ENCODE measurements around the gene CERK. TPM values are rescaled to one million over a fixed set of nuclear protein-coding genes. Genes with fewer than 3 reads are reported as not detected.

The CERK gene
- total RNA-seq, 1 donor: 28.2 TPM

- no peak overlapping the region for H3K4me3 ChIP-seq (ENCODE audit: insufficient read depth, low read length)
- H3K79me2 ChIP-seq (ENCODE audit: insufficient read depth, low read length): no peaks in the 10 kb centered on the region
- no peak overlapping the region for H3K27ac ChIP-seq (ENCODE audit: low read depth, low read length)
- no peak for DNase-seq (ENCODE audit: insufficient read length, low spot score, missing footprints)
- no peak overlapping the region for H2AFZ ChIP-seq (ENCODE audit: low read length)
- H3K4me2 ChIP-seq (ENCODE audit: insufficient read depth, low read length): no peak overlapping the region
- no peaks in the 10 kb centered on the region for H3K4me1 ChIP-seq (ENCODE audit: insufficient read depth, low read length)
- no peak for TF ChIP-seq CTCF (IDR thresholded peaks at IDR 0.05; ENCODE audit: extremely low read depth, low read depth, low read length)
- no peaks in the 10 kb centered on the region for H3K36me3 ChIP-seq (ENCODE audit: insufficient read depth, low read length)
- no peaks in the 10 kb centered on the region for H4K20me1 ChIP-seq (ENCODE audit: insufficient read depth, low read length)
- H3K9me3 ChIP-seq (ENCODE audit: low read depth, low read length): no peaks in the 10 kb centered on the region
- H3K27me3 ChIP-seq (ENCODE audit: insufficient read depth, low read length): no peaks in the 10 kb centered on the region
Observed at GRCh38 chr22:46671824-46672432, 66.1 kb downstream of the CERK start.

- H3K36me3 ChIP-seq (ENCODE audit: insufficient read depth, low read length): no peaks in the 10 kb centered on the region
- no peak overlapping the region for H3K27ac ChIP-seq (ENCODE audit: low read depth, low read length)
- H4K20me1 ChIP-seq (ENCODE audit: insufficient read depth, low read length): peaks cover 4% of the 10 kb centered on the region
- no peaks in the 10 kb centered on the region for H3K27me3 ChIP-seq (ENCODE audit: insufficient read depth, low read length)
- no peaks in the 10 kb centered on the region for H3K4me1 ChIP-seq (ENCODE audit: insufficient read depth, low read length)
- no peaks in the 10 kb centered on the region for H3K9me3 ChIP-seq (ENCODE audit: low read depth, low read length)
- no peak for TF ChIP-seq CTCF (IDR thresholded peaks at IDR 0.05; ENCODE audit: extremely low read depth, low read depth, low read length)
- H2AFZ ChIP-seq (ENCODE audit: low read length): no peak overlapping the region
- no peaks in the 10 kb centered on the region for H3K79me2 ChIP-seq (ENCODE audit: insufficient read depth, low read length)
- H3K4me2 ChIP-seq (ENCODE audit: insufficient read depth, low read length): no peak overlapping the region
- no peak overlapping the region for H3K4me3 ChIP-seq (ENCODE audit: insufficient read depth, low read length)
- DNase-seq (ENCODE audit: insufficient read length, low spot score, missing footprints): no peak
Observed at GRCh38 chr22:46669201-46669600, 68.9 kb downstream of the CERK start.

- no peak for TF ChIP-seq CTCF (IDR thresholded peaks at IDR 0.05; ENCODE audit: extremely low read depth, low read depth, low read length)
- H3K36me3 ChIP-seq (ENCODE audit: insufficient read depth, low read length): no peaks in the 10 kb centered on the region
- no peak overlapping the region for H3K4me2 ChIP-seq (ENCODE audit: insufficient read depth, low read length)
- no peaks in the 10 kb centered on the region for H3K4me1 ChIP-seq (ENCODE audit: insufficient read depth, low read length)
- no peaks in the 10 kb centered on the region for H3K27me3 ChIP-seq (ENCODE audit: insufficient read depth, low read length)
- no peaks in the 10 kb centered on the region for H3K9me3 ChIP-seq (ENCODE audit: low read depth, low read length)
- no peak for DNase-seq (ENCODE audit: insufficient read length, low spot score, missing footprints)
- H4K20me1 ChIP-seq (ENCODE audit: insufficient read depth, low read length): peaks cover 4% of the 10 kb centered on the region
- H2AFZ ChIP-seq (ENCODE audit: low read length): no peak overlapping the region
- H3K27ac ChIP-seq (ENCODE audit: low read depth, low read length): no peak overlapping the region
- H3K4me3 ChIP-seq (ENCODE audit: insufficient read depth, low read length): no peak overlapping the region
- no peaks in the 10 kb centered on the region for H3K79me2 ChIP-seq (ENCODE audit: insufficient read depth, low read length)
Observed at GRCh38 chr22:46668116-46668515, 69.9 kb downstream of the CERK start.

GRCh38 chr22:46667245-46667623 lies 70.8 kb downstream of the CERK start:
- Histone ChIP-seq H2AFZ (ENCODE audit: low read length) (no peak overlapping the region), H3K4me2 (ENCODE audit: insufficient read depth, low read length) (no peak overlapping the region), H3K4me3 (ENCODE audit: insufficient read depth, low read length) (no peak overlapping the region), H3K9me3 (ENCODE audit: low read depth, low read length) (no peaks in the 10 kb centered on the region), H3K79me2 (ENCODE audit: insufficient read depth, low read length) (no peaks in the 10 kb centered on the region), H3K27me3 (ENCODE audit: insufficient read depth, low read length) (no peaks in the 10 kb centered on the region), H3K36me3 (ENCODE audit: insufficient read depth, low read length) (no peaks in the 10 kb centered on the region), H3K4me1 (ENCODE audit: insufficient read depth, low read length) (no peaks in the 10 kb centered on the region), H4K20me1 (ENCODE audit: insufficient read depth, low read length) (peaks cover 9% of the 10 kb centered on the region), H3K27ac (ENCODE audit: low read depth, low read length) (no peak overlapping the region)
- no peak for TF ChIP-seq CTCF (IDR thresholded peaks at IDR 0.05; ENCODE audit: extremely low read depth, low read depth, low read length)
- DNase-seq (ENCODE audit: insufficient read length, low spot score, missing footprints): no peak
